H1 (cell line): Measurements from ENCODE around the gene SF3B2. TPM values are rescaled to one million over a fixed set of nuclear protein-coding genes. Genes with fewer than 3 reads are reported as not detected.

ENCODE experiments used
- ASH2L ChIP-seq: fragments of 200-600, 300-600 bp; sonication (generic); IDR thresholded peaks from one replicate; pipeline ENCODE4 v1.7.1; 2017; ENCODE audit warnings: low read length
- ATF2 ChIP-seq: IDR thresholded peaks from 2 replicates; pipeline ENCODE4 v1.6.1; 2012; ENCODE audit warnings: low read length, inconsistent platforms
- EGR1 ChIP-seq: IDR thresholded peaks from 2 replicates; pipeline ENCODE4 v1.6.1; 2011; ENCODE audit warnings: low read depth, low read length, borderline replicate concordance
- GTF2F1 ChIP-seq: IDR thresholded peaks from 2 replicates; pipeline ENCODE4 v1.6.1; 2012; ENCODE audit warnings: low read depth, low read length, improper control_type of control experiment, borderline replicate concordance
- NRF1 ChIP-seq: IDR thresholded peaks from 2 replicates; pipeline ENCODE4 v1.6.1; 2011; ENCODE audit warnings: mild to moderate bottlenecking, low read depth, low read length, improper control_type of control experiment
- PHF8 ChIP-seq: fragments of 200-600 bp; sonication (generic); conservative IDR thresholded peaks from 2 replicates; pipeline ENCODE4 v1.7.1; 2012; ENCODE audit warnings: low read depth, mild to moderate bottlenecking, inconsistent platforms, low read length, moderate library complexity
- RAD21 ChIP-seq, 2 experiments: IDR thresholded peaks in 1 of 2; conservative IDR thresholded peaks in 1 of 2; 2 replicates each; pipeline ENCODE4 v1.6.1; 2011; ENCODE audit warnings: low read depth in 2 of 2, low read length in 2 of 2, improper control_type of control experiment in 1 of 2, inconsistent platforms in 1 of 2, mild to moderate bottlenecking in 1 of 2, moderate library complexity in 1 of 2
- RBBP5 ChIP-seq: IDR thresholded peaks from 2 replicates; pipeline ENCODE4 v1.7.1; 2012; ENCODE audit warnings: low read depth, mild to moderate bottlenecking, inconsistent platforms, low read length, moderate library complexity, borderline replicate concordance
- SIN3A ChIP-seq, 2 experiments: IDR thresholded peaks in 1 of 2; conservative IDR thresholded peaks in 1 of 2; 2 replicates each; pipeline ENCODE4 v1.6.1; 2011 to 2012; ENCODE audit warnings: low read length in 2 of 2, improper control_type of control experiment in 1 of 2, low read depth in 1 of 2, mild to moderate bottlenecking in 1 of 2
- SP1 ChIP-seq: IDR thresholded peaks from 2 replicates; pipeline ENCODE4 v1.6.1; 2011; ENCODE audit warnings: low read depth, low read length
- TBP ChIP-seq: IDR thresholded peaks from 2 replicates; pipeline ENCODE4 v1.6.1; 2011; ENCODE audit warnings: low read depth, low read length, improper control_type of control experiment
- TEAD4 ChIP-seq: IDR thresholded peaks from 2 replicates; pipeline ENCODE4 v1.6.1; 2012; ENCODE audit warnings: low read depth, low read length, inconsistent platforms, mixed read lengths
- polyA plus RNA-seq, 7 experiments: library from polyadenylated mRNA; depleted of rRNA in 3 of 7; stranded (reverse) in 5 of 7; unstranded in 2 of 7; fragments of >200 nt in 5 of 7; fragments of 200-250 nt in 2 of 7; gene quantifications; 1 replicate in 5 of 7; 2 replicates in 1 of 7; 4 replicates in 1 of 7; pipeline versions ENCODE4 v1.2.1 to v1.2.3, GENCODE V29; 2011 to 2013; ENCODE audit warnings: missing spikeins in 2 of 7, mixed read lengths in 2 of 7
- total RNA-seq: library from RNA; stranded (reverse); fragmentation: NEBNext Ultra II Directional; extraction: Animal tissue kit (Norgen Biotek cat#: 25700); gene quantifications from 2 replicates; pipeline ENCODE4 v1.2.1, GENCODE V29; 2021
- TF ChIP-seq, protein P1 (sequence below): IDR thresholded peaks from 2 replicates; pipeline ENCODE4 v1.6.1; 2012; ENCODE audit warnings: inconsistent platforms
- TF ChIP-seq, protein P2 (sequence below): IDR thresholded peaks from 2 replicates; pipeline ENCODE4 v1.6.1; 2012; ENCODE audit warnings: inconsistent platforms
- TF ChIP-seq, protein P3 (sequence below): IDR thresholded peaks from 2 replicates; pipeline ENCODE4 v1.6.1; 2011; ENCODE audit warnings: low read depth, mild to moderate bottlenecking, low read length; ENCODE audit not compliant: insufficient read depth

SF3B2 gene
- total and polyA plus RNA-seq, 2 of the 8 experiments (the other 6 are each of a cell fraction or from before 2014, with no cell fraction given), result 182 to 237 TPM

GRCh38 chr11:66045177-66045639 is 7.0 kb upstream of the SF3B2 start (continued):
- no peak for TF ChIP-seq TBP
- TF ChIP-seq SIN3A (conservative IDR thresholded peaks at IDR 0.05 in 1 of 2, IDR thresholded peaks at IDR 0.05 in 1 of 2; ENCODE audit: low read depth in 1 of 2, low read length in 2 of 2), result peak; percentile 72 to 91; a peak in 2 of 4 replicates
- no peak for TF ChIP-seq NRF1
- TF ChIP-seq EGR1, result peak; percentile 63; the same call in 1 of the 2 replicates
- no peak for TF ChIP-seq ATF2
- TF ChIP-seq GTF2F1, result no peak
- TF ChIP-seq SP1, result peak; percentile 92
- no peak for TF ChIP-seq RBBP5
- no peak for TF ChIP-seq TEAD4
- TF ChIP-seq, protein P1, sequence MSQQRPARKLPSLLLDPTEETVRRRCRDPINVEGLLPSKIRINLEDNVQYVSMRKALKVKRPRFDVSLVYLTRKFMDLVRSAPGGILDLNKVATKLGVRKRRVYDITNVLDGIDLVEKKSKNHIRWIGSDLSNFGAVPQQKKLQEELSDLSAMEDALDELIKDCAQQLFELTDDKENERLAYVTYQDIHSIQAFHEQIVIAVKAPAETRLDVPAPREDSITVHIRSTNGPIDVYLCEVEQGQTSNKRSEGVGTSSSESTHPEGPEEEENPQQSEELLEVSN, result peak; percentile 19; the same call in 1 of the 2 replicates
- TF ChIP-seq, protein P2, sequence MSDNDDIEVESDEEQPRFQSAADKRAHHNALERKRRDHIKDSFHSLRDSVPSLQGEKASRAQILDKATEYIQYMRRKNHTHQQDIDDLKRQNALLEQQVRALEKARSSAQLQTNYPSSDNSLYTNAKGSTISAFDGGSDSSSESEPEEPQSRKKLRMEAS, result 0 out of 2 replicates have a peak, but pooled peaks have one; percentile 31
- TF ChIP-seq PHF8, result no peak
- TF ChIP-seq, protein P3, sequence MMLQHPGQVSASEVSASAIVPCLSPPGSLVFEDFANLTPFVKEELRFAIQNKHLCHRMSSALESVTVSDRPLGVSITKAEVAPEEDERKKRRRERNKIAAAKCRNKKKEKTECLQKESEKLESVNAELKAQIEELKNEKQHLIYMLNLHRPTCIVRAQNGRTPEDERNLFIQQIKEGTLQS, result peak; percentile 44; the same call in 1 of the 2 replicates
- peak; percentile 44 for TF ChIP-seq ASH2L
- peak; percentile 44 to 63 for TF ChIP-seq RAD21 (IDR thresholded peaks at IDR 0.05 in 1 of 2, conservative IDR thresholded peaks at IDR 0.05 in 1 of 2; ENCODE audit: low read depth in 2 of 2, low read length in 2 of 2)
